ENCODE results near the gene PAGR1. TPM values are rescaled to one million over a fixed set of nuclear protein-coding genes. Genes with fewer than 3 reads are reported as not detected.
A peak's percentile ranks its signal among the peaks of the same experiment; 100 is the strongest.

Gene PAGR1
- polyA plus RNA-seq, 1 of the 3 experiments (the other 2 are of a cell fraction), result 57.7 TPM

DNA sequence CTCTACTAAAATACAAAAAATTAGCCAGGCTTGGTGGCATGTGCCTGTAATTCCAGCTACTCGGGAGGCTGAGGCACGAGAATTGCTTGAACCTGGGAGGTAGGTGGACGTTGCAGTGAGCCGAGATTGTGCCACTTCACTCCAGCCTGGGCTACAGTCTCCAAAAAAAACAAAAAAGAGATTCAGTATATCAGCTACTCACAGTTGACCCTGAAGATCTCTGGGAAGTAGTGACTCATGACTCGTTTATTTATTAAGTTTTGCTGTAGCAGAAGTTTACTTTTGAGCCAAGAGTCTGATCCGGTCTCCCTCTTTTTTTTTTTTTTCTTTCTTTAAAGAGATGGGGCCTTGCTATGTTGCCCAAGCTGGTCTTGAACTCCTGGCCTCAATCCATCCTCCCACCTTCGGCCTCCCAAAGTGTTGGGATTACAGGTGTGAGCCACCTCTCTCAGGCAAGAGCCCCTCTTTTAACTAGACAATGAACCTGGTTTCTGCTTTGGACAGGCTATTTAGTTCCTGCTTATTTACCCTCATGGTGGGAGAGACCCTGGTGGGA, 8.7 kb downstream of the PAGR1 start (continued):
- TF ChIP-seq RAD21 (IDR thresholded peaks at IDR 0.05; ENCODE audit: low read length) (no peak), ELF1 (IDR thresholded peaks at IDR 0.05) (no peak), EZH2phosphoT487 (IDR thresholded peaks at IDR 0.05; ENCODE audit: borderline replicate concordance, low read depth) (no peak)
- TF ChIP-seq, protein P1, sequence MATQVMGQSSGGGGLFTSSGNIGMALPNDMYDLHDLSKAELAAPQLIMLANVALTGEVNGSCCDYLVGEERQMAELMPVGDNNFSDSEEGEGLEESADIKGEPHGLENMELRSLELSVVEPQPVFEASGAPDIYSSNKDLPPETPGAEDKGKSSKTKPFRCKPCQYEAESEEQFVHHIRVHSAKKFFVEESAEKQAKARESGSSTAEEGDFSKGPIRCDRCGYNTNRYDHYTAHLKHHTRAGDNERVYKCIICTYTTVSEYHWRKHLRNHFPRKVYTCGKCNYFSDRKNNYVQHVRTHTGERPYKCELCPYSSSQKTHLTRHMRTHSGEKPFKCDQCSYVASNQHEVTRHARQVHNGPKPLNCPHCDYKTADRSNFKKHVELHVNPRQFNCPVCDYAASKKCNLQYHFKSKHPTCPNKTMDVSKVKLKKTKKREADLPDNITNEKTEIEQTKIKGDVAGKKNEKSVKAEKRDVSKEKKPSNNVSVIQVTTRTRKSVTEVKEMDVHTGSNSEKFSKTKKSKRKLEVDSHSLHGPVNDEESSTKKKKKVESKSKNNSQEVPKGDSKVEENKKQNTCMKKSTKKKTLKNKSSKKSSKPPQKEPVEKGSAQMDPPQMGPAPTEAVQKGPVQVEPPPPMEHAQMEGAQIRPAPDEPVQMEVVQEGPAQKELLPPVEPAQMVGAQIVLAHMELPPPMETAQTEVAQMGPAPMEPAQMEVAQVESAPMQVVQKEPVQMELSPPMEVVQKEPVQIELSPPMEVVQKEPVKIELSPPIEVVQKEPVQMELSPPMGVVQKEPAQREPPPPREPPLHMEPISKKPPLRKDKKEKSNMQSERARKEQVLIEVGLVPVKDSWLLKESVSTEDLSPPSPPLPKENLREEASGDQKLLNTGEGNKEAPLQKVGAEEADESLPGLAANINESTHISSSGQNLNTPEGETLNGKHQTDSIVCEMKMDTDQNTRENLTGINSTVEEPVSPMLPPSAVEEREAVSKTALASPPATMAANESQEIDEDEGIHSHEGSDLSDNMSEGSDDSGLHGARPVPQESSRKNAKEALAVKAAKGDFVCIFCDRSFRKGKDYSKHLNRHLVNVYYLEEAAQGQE (IDR thresholded peaks at IDR 0.05; ENCODE audit: low read depth, low read length), result no peak

DNA sequence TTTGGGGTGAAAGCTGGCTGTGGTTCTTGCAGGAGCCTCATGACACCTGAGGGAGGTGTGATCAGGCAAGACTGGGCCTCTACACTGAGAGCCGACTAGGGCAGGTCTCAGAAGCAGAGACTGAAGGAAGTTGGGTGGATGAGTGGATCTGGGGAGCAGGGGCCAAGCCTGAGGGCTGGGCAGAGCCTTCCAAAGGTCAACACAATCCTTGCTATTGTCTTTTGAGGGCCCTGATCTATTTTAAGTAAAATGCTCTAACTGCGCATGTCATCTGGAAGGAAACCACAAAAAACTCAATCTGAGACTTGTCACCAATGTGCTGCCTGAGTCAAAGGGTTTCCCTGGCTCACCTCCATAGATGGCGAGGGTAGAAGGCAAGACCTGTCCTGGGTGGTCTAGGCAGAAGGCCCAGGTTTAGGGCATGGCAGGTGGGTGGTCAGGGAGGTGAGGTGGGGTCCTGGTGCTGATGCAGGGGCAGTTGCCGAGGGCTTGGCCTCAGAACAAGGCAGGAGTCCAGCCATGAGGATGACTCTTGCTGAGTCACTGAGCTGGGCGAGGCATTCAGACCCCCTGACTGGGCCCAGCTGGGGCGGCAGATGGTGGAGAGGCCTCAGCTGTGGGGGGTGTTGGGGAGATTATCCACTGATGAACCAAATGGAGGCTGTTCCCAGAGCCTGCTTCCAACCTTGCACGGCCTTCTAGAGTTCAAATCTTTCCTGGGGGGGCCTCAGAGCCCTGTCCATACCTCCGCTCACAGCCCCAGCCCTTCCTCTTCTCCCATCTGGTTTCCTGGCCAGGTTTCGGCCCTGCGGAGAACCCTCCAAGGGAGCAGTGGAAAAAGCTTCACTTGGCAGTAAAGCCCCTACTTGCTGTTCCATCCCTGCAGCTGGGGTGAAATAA, 9.4 kb downstream of the PAGR1 start:
- Histone ChIP-seq H3K9me3 (no peaks in the 10 kb centered on the region), H4K20me1 (ENCODE audit: insufficient read depth) (no peaks in the 10 kb centered on the region), H3K4me3 (ENCODE audit: low read depth in 2 of 2, low read length in 1 of 2) (peak overlapping the region in 1 of 2 experiments; percentile 47; a peak in 2 of 4 replicates), H3K36me3 (replicated peaks in 1 of 2; ENCODE audit: control insufficient read depth in 1 of 2, insufficient read depth in 2 of 2, low read length in 1 of 2) (peaks cover 0 to 8% of the 10 kb centered on the region in 2 experiments), H3K9me2 (no peaks in the 10 kb centered on the region), H3F3A (replicated peaks; ENCODE audit: insufficient read depth) (peaks cover 47% of the 10 kb centered on the region), H3K9ac (peak overlapping the region; percentile 78), H3K79me2 (ENCODE audit: insufficient read depth) (peaks cover 88% of the 10 kb centered on the region), H3K27ac (ENCODE audit: low read depth in 2 of 2, low read length in 1 of 2) (peak overlapping the region; percentile 54 to 97; a peak in 3 of 4 replicates), H3K4me1 (ENCODE audit: control insufficient read depth in 1 of 2, insufficient read depth in 2 of 2, low read depth in 1 of 2, low read length in 1 of 2) (peaks cover 22 to 37% of the 10 kb centered on the region in 2 experiments; a peak in 3 of 4 replicates), H3K4me2 (peak overlapping the region; percentile 90), H2AFZ (ENCODE audit: low read depth) (no peak overlapping the region), H3K27me3 (ENCODE audit: insufficient read depth) (no peaks in the 10 kb centered on the region)
- no peak for DNase-seq
- POLR2A ChIA-PET, result interaction anchor here (0.9 kb wide), 1 partner anchor 9 kb away, joined by 3 read pairs; no protein-coding TSS in a partner anchor
- WGBS (ENCODE audit: low lambda C conversion rate), result 22% methylated on average over 10 of the region's 10 CpGs
- TF ChIP-seq, protein P2, sequence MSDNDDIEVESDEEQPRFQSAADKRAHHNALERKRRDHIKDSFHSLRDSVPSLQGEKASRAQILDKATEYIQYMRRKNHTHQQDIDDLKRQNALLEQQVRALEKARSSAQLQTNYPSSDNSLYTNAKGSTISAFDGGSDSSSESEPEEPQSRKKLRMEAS (IDR thresholded peaks at IDR 0.05; ENCODE audit: low read depth), result peak; percentile 64; the same call in 1 of the 2 replicates
- TF ChIP-seq MEF2A (IDR thresholded peaks at IDR 0.05; ENCODE audit: borderline replicate concordance, low read depth) (peak; percentile 65), RXRA (IDR thresholded peaks at IDR 0.05; ENCODE audit: borderline replicate concordance, low read depth) (peak; percentile 81; the same call in 1 of the 2 replicates), NFIC (IDR thresholded peaks at IDR 0.05; ENCODE audit: borderline replicate concordance) (peak; percentile 77), GATA2 (CRISPR knock-in tag; IDR thresholded peaks at IDR 0.05) (no peak), MXI1 (IDR thresholded peaks at IDR 0.05; ENCODE audit: low read depth, low read length) (no peak), POLR2AphosphoS5 (IDR thresholded peaks at IDR 0.05; ENCODE audit: low read depth, low read length) (peak; percentile 5), TEAD4 (IDR thresholded peaks at IDR 0.05; ENCODE audit: borderline replicate concordance, insufficient read depth) (0 out of 2 replicates have a peak, but pooled peaks have one; percentile 52), YY1 (IDR thresholded peaks at IDR 0.05; ENCODE audit: low read depth) (peak; percentile 35; the same call in 1 of the 2 replicates), NRF1 (IDR thresholded peaks at IDR 0.05; ENCODE audit: low read depth, low read length) (peak; percentile 16; the same call in 1 of the 2 replicates), EP300 (IDR thresholded peaks at IDR 0.05; ENCODE audit: borderline replicate concordance in 1 of 2, low read depth in 1 of 2, low read length in 1 of 2) (peak in 1 of 2 experiments; percentile 79; a peak in 1 of 4 replicates), FOSL2 (IDR thresholded peaks at IDR 0.05; ENCODE audit: borderline replicate concordance, low read depth) (peak; percentile 91), TCF12 (IDR thresholded peaks at IDR 0.05) (peak; percentile 89), JUND (IDR thresholded peaks at IDR 0.05) (peak; percentile 82), FOXJ3 (CRISPR knock-in tag; IDR thresholded peaks at IDR 0.05) (no peak)
- TF ChIP-seq, protein P1 (IDR thresholded peaks at IDR 0.05; ENCODE audit: low read depth, low read length), result no peak
- TF ChIP-seq, protein P3, sequence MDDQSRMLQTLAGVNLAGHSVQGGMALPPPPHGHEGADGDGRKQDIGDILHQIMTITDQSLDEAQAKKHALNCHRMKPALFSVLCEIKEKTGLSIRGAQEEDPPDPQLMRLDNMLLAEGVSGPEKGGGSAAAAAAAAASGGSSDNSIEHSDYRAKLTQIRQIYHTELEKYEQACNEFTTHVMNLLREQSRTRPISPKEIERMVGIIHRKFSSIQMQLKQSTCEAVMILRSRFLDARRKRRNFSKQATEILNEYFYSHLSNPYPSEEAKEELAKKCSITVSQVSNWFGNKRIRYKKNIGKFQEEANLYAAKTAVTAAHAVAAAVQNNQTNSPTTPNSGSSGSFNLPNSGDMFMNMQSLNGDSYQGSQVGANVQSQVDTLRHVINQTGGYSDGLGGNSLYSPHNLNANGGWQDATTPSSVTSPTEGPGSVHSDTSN (IDR thresholded peaks at IDR 0.05), result peak; percentile 72
- CTCF ChIA-PET, result interaction anchor here (1.1 to 14.0 kb wide), 5 partner anchors 8 to 36 kb away, joined by 3 to 129 read pairs (median 6); partner anchors contain the start of gene PAGR1
